ENCODE results near the gene PRR29. TPM values are rescaled to one million over a fixed set of nuclear protein-coding genes. Genes with fewer than 3 reads are reported as not detected.

The PRR29 gene
- total and polyA plus RNA-seq, 12 donors: 0.05 to 1.8 (median 0.64) TPM; not detected in 2

DNA sequence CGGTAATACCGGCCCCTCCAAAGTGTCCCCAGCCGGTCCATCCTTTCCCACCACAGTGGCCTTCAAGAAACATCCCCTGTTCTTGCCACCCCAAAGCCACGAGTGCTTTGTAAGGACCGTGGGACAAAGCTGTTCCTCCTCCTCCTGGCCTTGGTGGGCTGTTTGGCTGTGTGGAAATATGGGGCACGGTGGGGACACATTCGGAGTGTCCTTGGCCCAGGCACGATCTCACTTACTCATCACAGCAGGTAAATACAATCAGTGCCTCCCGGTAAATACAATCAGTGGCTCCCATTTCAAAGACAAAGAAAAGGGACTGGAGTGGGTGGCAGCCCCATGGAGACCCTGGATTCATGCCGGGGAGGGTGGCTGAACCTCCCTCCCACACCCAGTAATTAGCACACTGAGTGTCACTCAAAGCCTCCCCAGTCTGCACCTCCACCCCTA is 35.8 kb upstream of the PRR29 start:
- DNase-seq: peak in 3 of 7 donors; percentile 39 to 45 (median 42)
- WGBS, 4 donors: 37 to 40% (median 39%) methylated on average over 1 to 10 of the region's 10 CpGs
- Histone ChIP-seq H3K27ac (peak overlapping the region in 3 of 5 donors; percentile 32 to 82 (median 52)), H3K4me3 (no peak overlapping the region), H3K9me3 (replicated peaks in 1 of 3) (no peaks in the 10 kb centered on the region), H3K4me1 (replicated peaks in 1 of 2) (peaks cover 0 to 8% of the 10 kb centered on the region in 2 donors), H3K36me3 (replicated peaks in 1 of 2) (no peaks in the 10 kb centered on the region), H3K27me3 (no peaks in the 10 kb centered on the region)
- intact Hi-C loops (cut with DNase I): no loop called here
- TF ChIP-seq CTCF (IDR thresholded peaks at IDR 0.05): no peak
- no peak for TF ChIP-seq POLR2A (IDR thresholded peaks at IDR 0.05)

- WGBS, 4 donors: 73 to 74% (median 74%) methylated on average over 4 of the region's 4 CpGs
- DNase-seq: peak in 3 of 7 donors; percentile 49 to 73 (median 55)
- intact Hi-C loops (cut with DNase I): no loop called here
- Histone ChIP-seq H3K9me3 (replicated peaks in 1 of 3) (no peaks in the 10 kb centered on the region), H3K4me3 (no peak overlapping the region), H3K27me3 (no peaks in the 10 kb centered on the region), H3K27ac (peak overlapping the region in 2 of 5 donors; percentile 51 to 82), H3K36me3 (replicated peaks in 1 of 2) (no peaks in the 10 kb centered on the region), H3K4me1 (replicated peaks in 1 of 2) (peaks cover 0 to 8% of the 10 kb centered on the region in 2 donors)
- no peak for TF ChIP-seq POLR2A (IDR thresholded peaks at IDR 0.05)
- TF ChIP-seq CTCF (IDR thresholded peaks at IDR 0.05): no peak
Measured at GRCh38 chr17:63963123-63963522, 35.0 kb upstream of the PRR29 start.

DNA sequence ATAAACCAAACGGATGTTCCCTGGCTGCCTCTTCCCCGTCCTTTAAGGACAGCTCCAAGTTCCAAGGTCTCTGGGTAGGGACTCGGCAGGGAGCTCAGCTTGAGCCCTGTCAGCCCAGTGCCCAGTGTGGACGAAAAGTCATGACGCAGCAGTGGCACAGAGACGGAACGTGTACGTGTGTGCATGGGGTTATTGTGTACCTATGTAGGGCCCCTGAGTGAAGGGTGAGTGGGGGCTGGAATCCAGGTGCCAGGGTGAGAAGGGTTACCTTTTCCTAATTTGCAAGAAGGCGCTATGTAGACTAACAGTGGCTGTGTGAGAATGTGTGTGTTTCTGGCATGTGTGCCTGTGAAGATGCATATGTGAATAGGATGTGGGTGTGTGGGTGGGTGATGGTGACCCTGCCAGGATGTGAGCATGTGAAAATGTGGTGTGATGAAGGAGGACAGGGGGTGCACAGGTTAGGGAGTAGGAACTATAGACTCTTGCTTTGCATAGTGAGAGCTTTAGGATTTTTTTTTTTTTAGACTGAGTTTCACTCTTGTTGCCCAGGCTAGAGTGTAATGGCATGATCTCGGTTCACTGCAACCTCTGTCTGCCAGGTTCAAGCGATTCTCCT is 31.4 kb upstream of the PRR29 start:
- H3K27me3 ChIP-seq: no peaks in the 10 kb centered on the region
- 71 to 83% (median 74%) methylated on average over 11 of the region's 11 CpGs for WGBS, 4 donors
- no peak overlapping the region for H3K4me3 ChIP-seq
- H3K36me3 ChIP-seq (replicated peaks in 1 of 2): no peaks in the 10 kb centered on the region
- TF ChIP-seq CTCF (IDR thresholded peaks at IDR 0.05): no peak
- TF ChIP-seq POLR2A (IDR thresholded peaks at IDR 0.05): no peak
- no peak for DNase-seq
- no peak overlapping the region for H3K27ac ChIP-seq
- peaks cover 0 to 8% of the 10 kb centered on the region in 2 donors for H3K4me1 ChIP-seq (replicated peaks in 1 of 2)
- intact Hi-C loops (cut with DNase I): no loop called here
- no peaks in the 10 kb centered on the region for H3K9me3 ChIP-seq (replicated peaks in 1 of 3)

GRCh38 chr17:63967953-63968352 is 30.2 kb upstream of the PRR29 start:
- intact Hi-C loops (cut with DNase I): no loop called here
- Histone ChIP-seq H3K9me3 (replicated peaks in 1 of 3) (no peaks in the 10 kb centered on the region), H3K4me1 (replicated peaks in 1 of 2) (no peaks in the 10 kb centered on the region), H3K4me3 (no peak overlapping the region), H3K27ac (no peak overlapping the region), H3K27me3 (no peaks in the 10 kb centered on the region), H3K36me3 (replicated peaks in 1 of 2) (no peaks in the 10 kb centered on the region)
- no peak for DNase-seq
- TF ChIP-seq POLR2A (IDR thresholded peaks at IDR 0.05) (no peak), CTCF (IDR thresholded peaks at IDR 0.05) (no peak)
- 85 to 92% (median 88%) methylated on average over 19 of the region's 19 CpGs for WGBS, 4 donors

Measured in adrenal gland (tissue), 12 donors.